Measurements from ENCODE around the gene CRLF1. TPM values are rescaled to one million over a fixed set of nuclear protein-coding genes. Genes with fewer than 3 reads are reported as not detected.

Gene CRLF1
- total RNA-seq, 4 donors from 2014 or later = 27.7 to 90.8 (median 40.1) TPM

- intact Hi-C loops (cut with DNase I; ENCODE audit: low total_unique reads) = no loop called here
Observed at GRCh38 chr19:18608102-18608804, 1.7 kb upstream of the CRLF1 start.

GRCh38 chr19:18607226-18608101 is 865 bp upstream of the CRLF1 start:
- 1 to 3% methylated on average over 44 to 59 of the region's 68 CpGs for WGBS, 2 donors

More at GRCh38 chr19:18608102-18608804, 1.7 kb upstream of the CRLF1 start:
- no peak overlapping the region for H3K4me3 ChIP-seq (ENCODE audit: low read depth, poor library complexity, severe bottlenecking)
- TF ChIP-seq, protein P1, sequence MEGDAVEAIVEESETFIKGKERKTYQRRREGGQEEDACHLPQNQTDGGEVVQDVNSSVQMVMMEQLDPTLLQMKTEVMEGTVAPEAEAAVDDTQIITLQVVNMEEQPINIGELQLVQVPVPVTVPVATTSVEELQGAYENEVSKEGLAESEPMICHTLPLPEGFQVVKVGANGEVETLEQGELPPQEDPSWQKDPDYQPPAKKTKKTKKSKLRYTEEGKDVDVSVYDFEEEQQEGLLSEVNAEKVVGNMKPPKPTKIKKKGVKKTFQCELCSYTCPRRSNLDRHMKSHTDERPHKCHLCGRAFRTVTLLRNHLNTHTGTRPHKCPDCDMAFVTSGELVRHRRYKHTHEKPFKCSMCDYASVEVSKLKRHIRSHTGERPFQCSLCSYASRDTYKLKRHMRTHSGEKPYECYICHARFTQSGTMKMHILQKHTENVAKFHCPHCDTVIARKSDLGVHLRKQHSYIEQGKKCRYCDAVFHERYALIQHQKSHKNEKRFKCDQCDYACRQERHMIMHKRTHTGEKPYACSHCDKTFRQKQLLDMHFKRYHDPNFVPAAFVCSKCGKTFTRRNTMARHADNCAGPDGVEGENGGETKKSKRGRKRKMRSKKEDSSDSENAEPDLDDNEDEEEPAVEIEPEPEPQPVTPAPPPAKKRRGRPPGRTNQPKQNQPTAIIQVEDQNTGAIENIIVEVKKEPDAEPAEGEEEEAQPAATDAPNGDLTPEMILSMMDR (IDR thresholded peaks at IDR 0.05) = no peak
- TF ChIP-seq POLR2A (IDR thresholded peaks at IDR 0.05) = no peak
- WGBS, 2 donors = 32 to 63% methylated on average over 5 of the region's 5 CpGs
- DNase-seq (ENCODE audit: low spot score in 2 of 2) = no peak

GRCh38 chr19:18605546-18606280 is 886 bp downstream of the CRLF1 start:
- WGBS, 2 donors = 1 to 4% methylated on average over 25 to 51 of the region's 65 CpGs
- no peak for DNase-seq (ENCODE audit: low spot score in 2 of 2)
- H3K4me3 ChIP-seq (ENCODE audit: low read depth, poor library complexity, severe bottlenecking) = peak overlapping the region; percentile 11
- intact Hi-C loops (cut with DNase I; ENCODE audit: low total_unique reads) = no loop called here
- TF ChIP-seq, protein P1 (IDR thresholded peaks at IDR 0.05) = no peak
- TF ChIP-seq POLR2A (IDR thresholded peaks at IDR 0.05) = no peak

More at GRCh38 chr19:18607226-18608101, 865 bp upstream of the CRLF1 start:
- intact Hi-C loops (cut with DNase I; ENCODE audit: low total_unique reads) = no loop called here
- no peak for TF ChIP-seq POLR2A (IDR thresholded peaks at IDR 0.05)
- TF ChIP-seq, protein P1 (IDR thresholded peaks at IDR 0.05) = no peak
- no peak for DNase-seq (ENCODE audit: low spot score in 2 of 2)
- H3K4me3 ChIP-seq (ENCODE audit: low read depth, poor library complexity, severe bottlenecking) = no peak overlapping the region

DNA sequence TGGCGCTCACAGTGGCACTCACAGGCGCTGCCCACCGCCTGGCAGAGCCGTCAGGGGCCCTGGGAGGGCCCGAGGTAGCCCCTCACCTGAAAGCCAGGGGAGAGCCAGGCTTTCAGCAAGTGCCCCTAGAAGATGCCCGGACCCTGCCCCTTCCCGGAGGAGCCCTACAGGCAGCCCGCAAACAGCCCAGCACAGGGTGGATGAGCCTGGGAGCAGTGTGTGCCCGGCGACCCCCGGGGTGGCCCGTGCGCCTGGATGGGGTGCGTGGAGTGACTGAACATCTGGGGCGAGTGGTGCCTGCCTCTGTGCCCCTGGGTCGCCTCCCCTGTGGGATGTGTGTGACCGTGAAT is 1.4 kb downstream of the CRLF1 start:
- 27 to 43% methylated on average over 9 to 17 of the region's 17 CpGs for WGBS, 2 donors
- intact Hi-C loops (cut with DNase I; ENCODE audit: low total_unique reads) = no loop called here
- TF ChIP-seq, protein P1 (IDR thresholded peaks at IDR 0.05) = no peak
- TF ChIP-seq POLR2A (IDR thresholded peaks at IDR 0.05) = no peak
- H3K4me3 ChIP-seq (ENCODE audit: low read depth, poor library complexity, severe bottlenecking) = no peak overlapping the region
- DNase-seq (ENCODE audit: low spot score in 2 of 2) = no peak

- intact Hi-C loops (cut with DNase I; ENCODE audit: low total_unique reads) = no loop called here
- WGBS, 2 donors = 49 to 54% methylated on average over 10 of the region's 10 CpGs
- no peak overlapping the region for H3K4me3 ChIP-seq (ENCODE audit: low read depth, poor library complexity, severe bottlenecking)
- no peak for DNase-seq (ENCODE audit: low spot score in 2 of 2)
- no peak for TF ChIP-seq POLR2A (IDR thresholded peaks at IDR 0.05)
- TF ChIP-seq, protein P1 (IDR thresholded peaks at IDR 0.05) = no peak
Observed at GRCh38 chr19:18604820-18605159, 1.8 kb downstream of the CRLF1 start.
